Lower leg skin (tissue), 4 donors: ENCODE measurements around the gene SLC40A1. TPM values are rescaled to one million over a fixed set of nuclear protein-coding genes. Genes with fewer than 3 reads are reported as not detected.

ENCODE experiments used
- DNase-seq, 2 donors: peaks; one replicate each; pipeline ENCODE4 v3.0.0-alpha.2; 2019; ENCODE audit warnings: low spot score in 2 of 2
- H3K4me3 ChIP-seq: fragments of 200-600 bp; sonication (generic); 2 replicates; pipeline ENCODE4 v1.5.1; 2017; ENCODE audit warnings: mild to moderate bottlenecking, low read depth; ENCODE audit not compliant: poor library complexity, severe bottlenecking
- CTCF ChIP-seq, 3 donors: fragments of 450-650 bp; IDR thresholded peaks; one replicate each; pipeline ENCODE4 v1.5.1; 2016; ENCODE audit warnings: antibody characterized with exemption in 3 of 3, mild to moderate bottlenecking in 3 of 3, moderate library complexity in 2 of 3
- POLR2A ChIP-seq, 2 donors: fragments of 450-650 bp; IDR thresholded peaks; one replicate each; pipeline ENCODE4 v1.6.1; 2016 to 2017; ENCODE audit warnings: antibody characterized with exemption in 2 of 2, mild to moderate bottlenecking in 1 of 2, moderate library complexity in 1 of 2
- WGBS, 2 donors: methylation state at CpG; one replicate each; pipeline ENCODE4 v1.1.5; 2018; 5-methylcytosine and 5-hydroxymethylcytosine counted together
- intact Hi-C: fragments of 100-400 bp; cut with DNase I; formaldehyde crosslinking; loops from one replicate; pipeline ENCODE4 v1.15.0; 2023; ENCODE audit warnings: low total_unique reads
- total RNA-seq, 4 donors: library from RNA; depleted of rRNA; stranded (reverse); fragments of >200 nt; gene quantifications; one replicate each; pipeline ENCODE4 v1.1.0, GENCODE V29; 2016

The SLC40A1 gene
- total RNA-seq, 4 donors from 2014 or later, result 16.0 to 33.1 (median 18.1) TPM

DNA sequence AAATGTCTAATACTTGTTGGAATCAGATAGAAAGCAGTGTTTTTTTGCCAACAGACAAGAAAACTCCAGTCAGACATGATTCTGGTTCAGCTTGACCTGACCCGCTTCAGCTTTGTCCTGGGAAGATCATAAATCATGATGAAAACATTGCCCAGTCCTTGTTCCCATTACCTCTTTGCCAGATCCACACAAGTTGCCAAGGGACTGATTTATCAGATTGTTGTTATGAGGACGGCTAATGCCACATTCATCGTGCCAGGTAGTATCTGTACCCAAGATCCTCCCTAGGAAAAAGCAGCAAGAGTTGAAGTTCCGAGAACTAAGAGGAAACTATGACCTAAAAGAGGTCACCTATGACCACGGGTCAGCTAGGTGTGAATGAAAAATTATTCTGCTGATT is 39.0 kb downstream of the SLC40A1 start:
- TF ChIP-seq POLR2A (IDR thresholded peaks at IDR 0.05), result no peak
- TF ChIP-seq CTCF (IDR thresholded peaks at IDR 0.05), result no peak
- no peak for DNase-seq
- intact Hi-C loops, result no loop called here
- whole genome bisulfite sequencing, 2 donors, result 41 to 47% methylated on average over 5 of the region's 5 CpGs
- no peak overlapping the region for H3K4me3 ChIP-seq

DNA sequence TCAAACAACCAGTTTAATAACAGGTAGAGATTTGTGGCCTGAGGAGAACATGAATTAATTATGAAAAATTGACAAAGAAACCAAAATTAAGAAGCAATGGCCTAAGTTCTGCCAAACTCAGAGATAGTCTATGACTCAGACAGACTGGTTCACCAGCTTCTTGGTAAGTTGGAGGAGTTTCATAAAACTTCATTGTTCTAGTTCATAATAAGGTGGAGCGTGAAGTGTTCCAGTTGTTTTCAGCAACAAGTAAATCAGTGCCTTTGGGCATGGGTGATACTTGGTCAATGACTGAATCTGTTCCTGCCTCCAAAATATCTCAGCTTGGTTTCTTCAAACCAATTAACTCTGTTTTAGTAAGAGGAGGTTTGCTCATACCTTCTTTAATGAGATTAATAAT is 40.0 kb downstream of the SLC40A1 start:
- no peak overlapping the region for H3K4me3 ChIP-seq
- 20 to 29% methylated on average over 1 of the region's 1 CpG for WGBS, 2 donors
- no peak for DNase-seq
- intact Hi-C loops, result no loop called here
- TF ChIP-seq POLR2A (IDR thresholded peaks at IDR 0.05) (no peak), CTCF (IDR thresholded peaks at IDR 0.05) (no peak)

DNA sequence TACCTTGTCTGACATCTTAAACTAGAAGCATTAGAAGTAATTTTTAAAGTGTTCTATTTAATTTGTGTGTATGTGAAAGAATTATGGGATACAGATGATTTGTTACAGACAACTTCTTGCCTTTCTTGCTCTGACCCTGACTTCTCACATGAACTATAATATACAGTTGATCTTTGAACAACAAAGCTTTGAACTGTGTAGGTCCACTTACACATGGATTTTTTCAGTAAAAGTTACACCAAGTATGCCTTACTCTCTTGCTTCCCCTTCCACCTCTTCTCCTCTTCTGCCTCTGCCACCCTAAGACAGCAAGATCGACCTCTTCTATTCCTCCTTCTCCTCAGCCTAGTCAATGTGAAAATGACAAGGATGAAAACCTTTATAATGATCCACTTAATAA is 42.2 kb downstream of the SLC40A1 start:
- intact Hi-C loops, result no loop called here
- 96 to 97% methylated on average over 1 of the region's 1 CpG for WGBS, 2 donors
- H3K4me3 ChIP-seq, result no peak overlapping the region
- TF ChIP-seq POLR2A (IDR thresholded peaks at IDR 0.05) (no peak), CTCF (IDR thresholded peaks at IDR 0.05) (no peak)
- DNase-seq, result no peak

GRCh38 chr2:189536830-189537229 is 43.8 kb downstream of the SLC40A1 start:
- 92 to 93% methylated on average over 3 of the region's 3 CpGs for WGBS, 2 donors
- H3K4me3 ChIP-seq, result no peak overlapping the region
- no peak for TF ChIP-seq POLR2A (IDR thresholded peaks at IDR 0.05)
- TF ChIP-seq CTCF (IDR thresholded peaks at IDR 0.05), result no peak
- DNase-seq, result no peak
- intact Hi-C loops, result no loop called here

- TF ChIP-seq POLR2A (IDR thresholded peaks at IDR 0.05) (no peak), CTCF (IDR thresholded peaks at IDR 0.05) (no peak)
- no peak for DNase-seq
- intact Hi-C loops, result no loop called here
- WGBS, 2 donors, result 44 to 74% methylated on average over 1 of the region's 1 CpG
- H3K4me3 ChIP-seq, result no peak overlapping the region
Observed at GRCh38 chr2:189534854-189535832, 45.4 kb downstream of the SLC40A1 start.
